HT-29 (cell line): ENCODE results near the gene SRRM5. TPM values are rescaled to one million over a fixed set of nuclear protein-coding genes. Genes with fewer than 3 reads are reported as not detected.
"Not testable (repeated sequence)": the region's sequence is repeated elsewhere in the genome, so short reads cannot be mapped to it uniquely, and the experiment has no call there.

Experiments
- DNase-seq: peaks from one replicate; pipeline ENCODE4 v3.0.0-alpha.2; 2015; ENCODE audit warnings: low spot score
- total RNA-seq: library from RNA; depleted of rRNA; stranded (reverse); fragments of >200 nt; shearing (Covaris generic); gene quantifications from 2 replicates; pipeline ENCODE4 v1.2.3, GENCODE V29; 2014

The SRRM5 gene
- total RNA-seq, 1 experiment from 2014 or later: 0.74 TPM

DNA sequence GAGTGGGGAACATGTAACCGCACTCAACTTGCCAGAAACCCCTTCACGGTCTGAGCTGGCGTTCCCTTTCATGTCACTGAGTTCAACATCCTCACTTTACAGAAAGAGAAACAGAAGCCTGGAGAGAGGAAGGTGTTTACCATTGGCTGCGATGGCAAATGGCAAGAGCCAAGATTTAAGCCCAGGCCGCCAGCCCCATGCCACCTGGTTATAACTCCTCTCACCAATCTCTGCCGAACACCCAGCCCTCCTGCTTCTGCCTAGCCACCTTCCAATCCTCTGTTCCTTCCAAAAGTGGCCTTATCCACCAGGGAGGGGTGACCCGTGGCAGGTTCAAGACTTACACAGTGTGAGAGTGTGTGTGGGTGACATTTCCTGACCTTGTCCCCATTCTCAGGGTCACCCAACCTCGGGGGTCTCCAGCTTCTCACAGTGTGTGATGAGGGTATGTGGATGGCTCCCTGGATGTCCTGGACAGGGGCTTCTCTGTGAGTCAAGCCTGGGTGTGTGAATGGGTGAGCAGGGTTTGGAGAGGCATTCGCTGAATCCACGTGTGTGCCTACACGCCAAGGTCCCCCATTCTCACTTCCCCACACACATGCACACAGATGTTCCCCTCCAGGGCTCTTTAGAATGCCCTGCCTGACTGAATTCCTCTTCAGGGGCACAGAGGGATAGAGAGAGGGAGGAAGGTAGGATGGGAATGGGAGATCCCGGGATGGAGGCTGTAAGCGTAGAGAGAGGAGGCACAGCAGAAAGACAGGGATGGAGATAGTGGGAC is 26.5 kb downstream of the SRRM5 start:
- DNase-seq: no peak

DNA sequence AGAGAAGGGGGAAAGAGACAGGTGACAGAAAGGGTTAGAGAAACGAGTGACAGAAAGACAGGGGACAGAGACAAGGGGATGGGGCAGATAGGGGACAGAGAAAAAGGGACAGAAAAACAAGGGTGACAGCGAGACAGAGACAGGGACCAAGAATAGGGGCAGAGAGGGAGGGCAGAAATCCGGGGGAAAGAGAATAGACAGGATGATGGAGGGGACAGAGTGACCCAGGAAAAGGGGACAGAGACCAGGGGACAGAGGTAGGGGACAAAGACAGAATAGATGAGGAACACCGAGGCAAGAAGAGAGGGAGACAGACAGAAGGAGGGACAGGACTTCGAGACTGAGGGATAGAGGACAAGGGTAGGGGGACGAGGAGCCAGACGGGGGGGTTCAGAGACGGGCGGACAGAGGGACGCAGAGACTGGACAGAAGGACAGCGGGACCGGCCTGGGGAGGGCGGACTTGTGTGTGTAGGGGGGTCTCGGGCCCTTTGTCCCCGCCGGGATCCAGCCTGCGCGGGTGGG is 27.2 kb downstream of the SRRM5 start:
- no peak for DNase-seq

DNA sequence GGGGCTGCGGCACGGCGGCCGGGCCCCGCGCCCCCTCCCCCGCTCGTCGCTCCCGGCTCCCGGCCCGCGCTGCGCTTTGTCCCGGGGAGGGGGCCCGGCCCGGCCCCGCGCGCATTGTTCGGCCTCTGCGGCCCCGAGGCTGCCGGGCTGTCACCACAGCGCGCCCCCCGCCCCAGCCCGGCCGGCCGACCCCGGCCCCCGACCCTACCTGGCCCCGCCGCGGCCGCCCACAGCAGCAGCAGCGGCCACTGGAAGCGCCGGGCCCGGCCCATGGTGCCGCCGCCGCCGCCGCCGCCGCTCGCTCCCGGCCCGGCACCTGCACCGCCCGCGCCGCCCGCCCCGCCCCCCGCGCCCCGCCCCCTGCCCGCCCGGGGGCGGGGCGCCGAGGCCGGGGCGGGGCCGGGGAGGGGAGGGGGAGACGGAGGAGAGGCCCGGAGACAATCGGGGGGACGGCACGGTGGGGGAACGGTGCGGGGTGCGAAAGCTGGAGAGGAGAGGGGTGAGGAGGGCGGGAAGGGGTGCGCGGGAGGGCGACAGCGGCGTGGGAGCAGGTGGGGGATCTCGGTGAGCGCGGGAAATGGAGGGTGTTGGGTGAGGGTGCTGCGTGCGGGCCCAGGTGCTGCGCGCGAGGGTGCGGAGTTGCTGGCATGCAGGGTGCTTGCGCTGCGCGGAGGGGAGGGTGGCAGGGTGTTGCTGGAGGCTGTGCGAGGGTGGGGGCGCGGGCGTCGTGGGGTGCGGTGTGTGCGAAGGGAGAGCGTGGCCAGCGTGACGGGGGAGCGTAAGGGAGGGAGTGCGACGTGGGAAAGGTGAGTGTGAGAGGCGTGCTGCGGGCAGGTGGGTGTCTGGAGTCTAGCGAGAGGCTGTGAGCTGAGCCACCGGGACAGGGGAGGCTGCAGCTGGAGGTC is 27.9 kb downstream of the SRRM5 start, which contains the start of gene CADM4:
Gene CADM4, minus strand, starts transcription at position 332 of the 905 bp plus-strand sequence. Its CDS starts 60 bp downstream, at position 272.
- no peak for DNase-seq

DNA sequence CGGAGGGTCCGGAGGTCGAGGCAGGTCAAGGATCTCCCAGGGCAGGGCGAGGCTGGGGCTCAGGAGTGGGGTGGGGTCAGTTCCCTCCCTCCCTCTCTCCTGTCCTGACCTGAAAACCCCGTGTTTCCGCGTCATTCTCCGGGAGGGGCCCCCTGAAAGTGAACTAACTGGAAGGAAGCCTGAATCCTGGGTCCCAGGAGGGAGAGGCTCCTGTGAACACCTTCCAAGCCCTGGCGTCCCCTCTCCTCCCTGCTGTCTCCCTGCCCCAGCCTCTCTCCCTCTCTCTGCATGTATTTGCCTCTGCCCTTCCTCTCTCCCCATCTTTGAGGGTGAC is 28.5 kb downstream of the SRRM5 start:
- no peak for DNase-seq

DNA sequence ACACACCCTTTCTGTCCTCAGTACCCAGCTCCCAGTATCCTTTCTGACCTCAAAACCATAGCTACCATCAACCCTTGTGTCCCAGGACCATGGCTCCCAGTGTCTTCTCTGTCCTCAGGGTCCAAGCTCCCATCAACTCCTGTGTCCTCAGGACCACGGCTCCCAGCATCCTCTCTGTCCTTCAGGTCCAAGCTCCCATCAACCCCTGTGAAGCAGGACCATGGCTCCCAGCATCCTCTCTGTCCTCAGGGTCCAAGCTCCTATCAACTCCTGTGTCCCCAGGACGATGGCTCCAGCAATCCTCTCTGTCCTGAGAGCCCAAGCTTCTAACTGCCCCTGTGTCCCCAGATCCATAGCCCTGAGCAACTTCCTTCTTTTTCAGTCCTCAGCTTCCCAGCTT is 29.4 kb downstream of the SRRM5 start:
- DNase-seq: no peak

DNA sequence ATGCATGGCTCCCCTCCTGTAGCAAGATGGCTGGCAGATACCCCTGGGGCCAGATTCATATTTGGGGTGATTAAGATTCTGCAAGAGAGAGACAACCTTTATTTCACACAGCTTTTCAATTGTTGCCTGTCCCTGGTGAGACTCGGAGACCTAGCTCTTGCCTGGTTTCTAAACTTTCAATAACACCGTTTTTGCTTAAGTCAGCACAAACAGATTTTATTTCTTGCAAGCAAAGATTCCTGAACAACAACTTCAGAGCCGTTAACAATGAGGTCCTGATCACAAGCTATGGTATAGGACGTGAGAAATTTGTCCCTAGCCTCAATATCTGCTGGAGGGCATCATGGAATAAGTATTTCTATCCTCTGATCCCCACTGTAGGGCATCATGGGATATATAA is 30.6 kb downstream of the SRRM5 start:
- DNase-seq: no peak

DNA sequence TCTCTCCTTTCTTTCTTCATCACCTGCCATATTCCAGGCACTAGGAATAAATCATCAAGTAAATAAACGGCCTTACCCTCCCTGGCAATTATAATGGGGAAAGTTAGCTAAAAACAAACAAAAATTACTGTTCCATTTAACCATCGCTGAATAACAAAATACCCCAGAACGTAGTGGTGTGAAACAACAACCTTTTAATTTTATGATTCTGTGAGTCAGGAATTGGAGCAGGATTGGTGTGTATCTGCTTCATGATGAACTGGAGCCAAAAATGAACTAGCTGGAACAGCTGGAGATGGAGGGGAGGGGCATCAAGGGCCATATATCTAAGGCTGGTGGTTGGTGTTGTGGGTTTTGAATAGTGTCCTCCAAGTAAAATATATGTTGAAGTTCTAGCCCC is 31.4 kb downstream of the SRRM5 start:
- no peak for DNase-seq

DNA sequence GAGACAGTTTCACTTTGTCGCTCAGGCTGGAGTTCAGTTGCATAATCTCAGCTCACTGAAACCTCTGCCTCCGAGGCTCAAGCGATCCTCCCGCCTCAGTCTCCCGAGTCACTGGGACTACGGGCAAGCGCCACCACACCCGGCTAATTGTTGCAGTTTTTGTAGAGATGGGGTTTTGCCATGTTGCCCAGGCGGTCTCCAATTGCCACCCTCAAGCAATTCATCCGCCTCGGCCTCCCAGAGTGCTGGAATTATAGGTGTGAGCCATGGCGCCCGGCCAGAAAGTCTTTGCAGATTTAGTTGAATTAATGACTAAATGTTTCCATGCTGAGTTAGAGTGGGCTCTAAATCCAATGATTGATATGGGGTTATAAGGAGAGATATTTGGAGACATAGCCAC is 32.3 kb downstream of the SRRM5 start:
- DNase-seq: no peak

DNA sequence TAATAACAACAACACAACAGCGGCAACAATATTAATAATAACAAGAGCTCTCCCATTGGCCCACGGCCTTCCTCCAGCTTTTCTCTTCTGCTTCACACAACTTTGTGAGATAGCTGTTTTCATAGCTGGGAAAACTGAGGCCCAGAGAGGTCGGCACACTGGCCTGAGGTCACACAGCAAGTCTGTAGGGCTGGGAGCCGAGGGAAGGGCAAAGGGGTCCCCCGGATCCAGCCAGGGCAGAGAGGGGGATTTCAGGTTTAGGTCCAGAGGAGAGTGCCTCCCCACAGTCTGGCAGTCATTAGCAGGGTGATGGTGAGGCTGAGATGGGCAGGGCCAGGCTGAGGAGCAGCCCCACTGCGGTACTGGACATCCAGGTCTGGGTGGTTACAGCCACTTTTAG is 36.7 kb downstream of the SRRM5 start:
- DNase-seq: no peak

DNA sequence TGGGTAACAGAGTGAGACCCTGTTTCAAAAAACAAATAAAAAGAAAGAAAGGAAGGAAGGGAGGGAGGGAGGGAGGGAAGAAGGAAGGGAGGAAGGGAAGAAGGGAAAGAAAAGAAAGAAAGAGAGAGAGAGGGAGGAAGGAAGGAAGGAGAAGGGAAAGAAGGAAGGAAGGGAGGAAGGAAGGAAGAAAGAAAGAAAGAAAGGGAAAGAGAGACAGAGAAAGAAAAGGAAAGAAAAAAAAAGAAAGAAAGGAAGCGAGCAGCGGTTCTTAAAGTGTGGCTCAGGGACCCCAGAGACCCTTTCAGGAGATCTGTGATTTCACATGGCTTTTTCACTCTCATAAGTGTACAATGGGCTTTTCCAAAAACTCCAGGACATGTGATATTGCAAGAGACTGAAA is 37.6 kb downstream of the SRRM5 start:
- DNase-seq: no peak

DNA sequence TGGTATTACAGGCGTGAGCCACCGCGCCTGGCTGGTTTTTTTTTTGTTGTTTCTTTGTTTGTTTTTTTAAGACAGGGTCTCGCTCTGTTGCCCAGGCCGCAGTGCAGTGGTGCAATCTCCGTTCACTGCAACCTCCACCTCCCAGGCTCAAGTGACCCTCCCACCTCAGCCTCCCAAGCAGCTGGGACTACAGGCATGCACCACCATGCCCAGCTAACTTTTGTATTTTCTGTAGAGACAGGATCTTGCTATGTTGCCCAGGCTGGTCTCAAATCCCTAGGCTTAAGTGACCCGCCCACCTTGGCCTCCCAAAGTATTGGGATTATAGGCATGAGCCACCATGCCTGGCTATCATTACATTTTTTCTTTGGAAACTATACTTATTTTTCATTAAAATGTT is 38.4 kb downstream of the SRRM5 start:
- not testable (repeated sequence) for DNase-seq

DNA sequence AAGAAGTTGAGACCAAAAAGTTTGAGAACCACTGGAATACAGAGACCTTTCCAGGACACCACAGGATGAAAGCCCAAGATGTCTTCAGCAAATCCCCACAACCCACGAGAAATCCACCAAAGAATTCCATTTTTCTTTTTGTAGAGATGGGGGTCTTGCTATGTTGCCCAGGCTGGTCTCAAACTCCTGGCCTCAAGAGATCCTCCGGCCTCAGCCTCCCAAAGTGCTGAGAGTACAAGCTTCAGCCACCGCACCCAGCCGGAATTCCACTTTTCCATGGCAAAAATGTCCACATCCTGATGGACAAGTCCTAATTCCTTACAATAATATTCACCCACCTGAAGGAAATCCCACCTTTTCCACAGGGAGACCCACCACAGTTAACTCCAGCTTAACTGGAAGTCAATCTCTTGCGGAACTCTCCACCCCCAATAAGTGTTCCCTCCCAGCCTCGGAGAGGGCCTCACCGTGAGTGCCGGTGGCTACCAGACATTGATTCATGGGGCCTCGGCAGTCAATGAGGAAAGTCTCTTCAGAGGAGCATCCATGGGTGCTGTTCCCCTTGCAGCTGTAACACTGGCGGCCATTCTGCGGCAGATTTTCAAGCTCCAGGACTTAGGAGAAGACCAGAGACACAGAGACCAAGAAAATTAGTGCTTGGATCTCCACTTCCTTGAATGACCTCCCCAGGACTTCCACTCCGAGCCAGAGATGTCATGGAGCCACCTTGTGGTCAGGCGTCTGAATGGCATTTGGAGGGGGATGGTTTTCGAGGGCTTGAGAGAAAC is 40.1 kb downstream of the SRRM5 start:
- DNase-seq: peak; percentile 91

DNA sequence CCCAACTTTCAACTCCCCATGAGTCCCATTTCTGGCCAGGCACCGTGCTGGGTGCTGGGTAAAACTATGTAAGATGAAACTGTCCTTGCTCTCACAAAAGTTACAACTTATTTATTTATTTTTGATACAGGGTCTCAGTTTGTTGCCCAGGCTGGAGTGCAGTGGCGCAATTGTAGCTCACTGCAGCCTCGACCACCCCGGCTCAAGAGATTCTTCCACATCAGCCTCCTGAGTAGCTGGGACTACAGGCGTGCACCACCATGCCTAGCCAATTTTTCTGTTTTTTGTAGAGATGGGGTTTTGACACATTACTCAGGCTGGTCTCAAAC is 40.6 kb downstream of the SRRM5 start:
- DNase-seq: no peak

DNA sequence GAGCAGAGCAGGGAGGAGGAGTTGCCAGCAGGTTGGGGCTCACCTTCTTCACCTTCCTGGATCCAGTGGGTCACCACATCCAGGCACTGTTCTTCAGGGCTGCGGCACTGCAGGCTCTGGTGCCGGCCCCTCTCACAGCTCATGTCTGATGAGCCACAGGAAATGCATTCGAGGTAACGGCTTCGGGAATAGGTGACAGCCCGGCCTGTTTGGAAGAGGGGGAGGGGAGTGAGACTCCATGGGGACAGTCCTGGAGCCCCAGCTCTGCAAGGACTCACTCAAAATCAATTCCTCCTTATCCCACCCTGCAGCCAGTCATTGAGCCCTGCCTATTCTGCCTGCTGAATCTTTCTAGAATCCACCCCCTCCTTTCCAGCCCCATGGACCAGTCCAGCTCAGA is 44.5 kb downstream of the SRRM5 start:
- DNase-seq: no peak

DNA sequence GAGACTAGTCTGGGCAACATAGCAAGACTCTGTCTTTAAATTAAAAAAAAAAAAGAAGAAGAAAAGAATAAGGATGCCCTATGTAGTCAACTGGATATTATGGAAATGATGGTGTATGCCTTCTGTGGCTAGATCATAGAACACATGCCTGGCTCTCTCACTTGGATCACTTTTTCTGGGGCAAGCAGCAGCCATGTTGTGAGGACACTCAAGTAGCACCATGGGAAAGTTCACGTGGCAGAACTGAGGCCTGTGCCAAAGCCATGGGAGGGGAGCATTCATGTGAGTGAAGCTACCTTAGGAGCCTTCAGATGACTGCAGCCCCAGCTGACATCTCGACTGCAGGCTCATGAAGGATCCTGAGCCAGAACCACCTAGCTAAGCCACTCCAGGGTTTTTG is 46.1 kb downstream of the SRRM5 start:
- DNase-seq: no peak

DNA sequence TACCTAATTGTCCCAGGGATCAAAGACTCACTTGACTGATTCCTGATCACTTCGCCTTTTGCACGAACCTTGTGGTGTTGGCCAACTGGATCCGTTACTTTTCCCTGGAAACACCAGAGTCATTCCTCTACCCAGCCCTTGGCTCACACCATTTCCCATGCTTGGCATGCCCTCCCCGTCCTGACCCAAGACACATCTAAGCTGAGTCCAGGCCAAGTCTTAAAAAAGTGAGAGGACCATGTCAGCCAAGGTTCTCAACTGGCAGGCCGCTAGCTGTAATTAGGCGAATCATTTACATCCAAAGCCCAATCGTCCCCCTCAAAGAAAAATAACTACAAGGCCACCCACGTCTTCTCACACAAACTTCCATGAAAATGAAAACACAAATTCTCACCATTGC is 46.6 kb downstream of the SRRM5 start:
- no peak for DNase-seq

DNA sequence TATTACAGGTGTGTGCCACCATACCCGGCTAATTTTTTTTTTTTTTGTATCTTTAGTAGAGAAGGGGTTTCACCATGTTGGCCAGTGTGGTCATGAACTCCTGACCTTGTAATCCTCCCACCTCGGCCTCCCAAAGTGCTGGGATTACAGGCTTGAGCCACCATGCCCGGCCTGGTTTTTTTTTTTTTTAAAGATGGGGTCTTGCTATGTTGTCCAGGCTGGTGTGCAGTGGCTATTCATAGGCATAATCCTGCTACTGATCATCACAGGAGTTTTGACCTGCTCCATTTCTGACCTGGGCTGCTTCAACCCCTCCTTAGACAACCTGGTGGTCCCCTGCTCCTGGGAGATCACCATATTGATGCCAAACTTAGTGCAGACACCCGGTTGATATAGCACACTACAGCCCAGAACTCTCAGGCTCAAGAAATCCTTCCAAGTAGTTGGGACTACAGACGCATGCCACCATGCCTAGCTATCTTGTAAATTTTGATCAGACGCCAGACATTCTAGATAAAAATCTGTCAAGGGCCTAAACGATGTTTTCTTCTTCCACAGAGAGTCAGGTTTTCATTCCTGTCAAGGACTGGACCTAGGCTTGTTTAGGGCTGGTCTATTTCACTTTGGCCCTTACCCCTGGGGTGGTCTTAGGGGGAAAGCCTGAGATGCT is 48.5 kb downstream of the SRRM5 start:
- no peak for DNase-seq

DNA sequence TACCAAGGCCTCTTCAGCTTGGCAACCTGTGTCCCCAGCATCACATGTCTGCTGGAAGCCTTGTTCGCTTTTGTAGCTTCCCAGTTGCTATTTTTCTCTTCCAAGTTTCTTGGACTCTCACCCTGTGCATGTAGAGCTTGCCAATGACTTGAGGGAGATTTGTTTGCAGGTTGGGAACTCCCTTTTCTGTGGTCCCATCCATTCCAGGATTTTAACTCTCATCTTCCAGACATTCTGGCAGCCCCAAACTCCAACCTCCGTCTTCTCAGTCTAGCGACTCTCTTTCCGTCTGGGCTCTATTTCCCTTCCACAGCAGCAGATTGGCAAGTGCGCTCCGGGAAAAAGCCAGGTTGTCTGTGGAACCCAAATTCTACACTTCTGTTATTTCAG is 49.1 kb downstream of the SRRM5 start:
- no peak for DNase-seq

DNA sequence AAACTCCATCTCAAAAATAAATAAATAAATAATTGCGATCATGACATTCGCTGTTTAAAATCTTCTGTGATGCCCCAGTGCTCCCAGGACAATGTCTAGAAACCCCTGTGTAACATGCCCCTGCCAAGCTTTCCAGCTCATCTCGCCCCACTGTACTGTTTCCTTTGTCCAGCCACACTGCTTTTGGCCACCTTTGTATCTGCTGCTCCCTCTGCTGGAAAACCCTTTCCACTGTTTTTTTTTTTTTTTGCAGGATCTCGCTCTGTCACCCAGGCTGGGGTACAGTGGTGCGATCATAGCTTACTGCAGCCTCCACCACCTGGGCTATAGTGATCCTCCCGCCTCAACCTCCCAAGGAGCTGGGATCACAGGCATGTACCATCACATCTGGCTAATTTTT is 50.6 kb downstream of the SRRM5 start:
- peak; percentile 34 for DNase-seq

DNA sequence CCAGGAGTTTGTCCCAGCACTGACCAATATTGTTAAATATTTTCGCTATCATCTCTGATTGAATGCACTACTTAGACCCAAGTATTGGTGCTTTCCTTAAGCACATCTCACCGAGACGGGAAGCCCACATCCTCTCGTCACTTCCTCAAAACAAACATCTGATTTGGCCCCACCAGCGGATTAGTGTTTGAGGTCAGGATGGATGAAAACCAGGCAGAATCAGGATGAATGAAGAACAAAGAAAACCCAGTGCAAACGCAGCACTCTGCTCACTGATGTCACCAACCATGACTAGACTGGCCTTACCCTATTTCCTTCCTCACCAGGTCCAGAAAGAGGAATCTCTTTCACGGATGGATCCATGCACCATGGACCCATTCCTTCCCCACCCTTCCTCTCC is 52.1 kb downstream of the SRRM5 start:
- no peak for DNase-seq
